SK-N-SH (cell line): ENCODE data around the gene THSD7B. TPM values are rescaled to one million over a fixed set of nuclear protein-coding genes. Genes with fewer than 3 reads are reported as not detected.

Experiments used
- CTCF ChIA-PET: fragments of 300-600, 350-600 bp; formaldehyde crosslinking; extraction: SDS; loops from one replicate; lab custom pipeline; 2021; lab: Yijun Ruan, JAX
- POLR2A ChIA-PET: fragments of 350-600 bp; sonication (Branson Sonifier 250); formaldehyde crosslinking; extraction: SDS; loops from one replicate; lab custom pipeline; 2020; ENCODE audit warnings: antibody characterized with exemption, inconsistent platforms; lab: Yijun Ruan, JAX
- DNase-seq: peaks from one replicate; pipeline ENCODE4 v3.0.0; 2012
- H2AFZ ChIP-seq: fragments of 200-600 bp; sonication (generic); 2 replicates; pipeline ENCODE4 v1.8.1; 2016; ENCODE audit warnings: antibody characterized with exemption, mild to moderate bottlenecking, low read depth
- H3F3A ChIP-seq: fragments of 200-600 bp; sonication (generic); replicated peaks from 2 replicates; pipeline ENCODE3; 2016; ENCODE audit warnings: antibody characterized with exemption, mild to moderate bottlenecking; ENCODE audit not compliant: insufficient read depth
- H3K27ac ChIP-seq, 2 experiments: fragments of 200-500 bp in 1 of 2; fragments of 200-600 bp in 1 of 2; sonication (Bioruptor generic) in 1 of 2; sonication (generic), shearing (Covaris generic) in 1 of 2; 2 replicates each; pipeline versions ENCODE4 v1.5.1 to v1.6.1; 2014 to 2016; ENCODE audit warnings: low read depth in 2 of 2, inconsistent platforms in 1 of 2, low read length in 1 of 2, mild to moderate bottlenecking in 1 of 2, mixed read lengths in 1 of 2
- H3K27me3 ChIP-seq: fragments of 200-600 bp; sonication (generic), shearing (Covaris generic); 2 replicates; pipeline ENCODE4 v1.6.1; 2016; ENCODE audit warnings: mixed run types; ENCODE audit not compliant: insufficient read depth
- H3K36me3 ChIP-seq, 2 experiments: fragments of 200-500 bp in 1 of 2; fragments of 200-600 bp in 1 of 2; sonication (Bioruptor generic) in 1 of 2; sonication (generic) in 1 of 2; replicated peaks in 1 of 2; 2 replicates each; pipeline versions ENCODE3 to v1.5.1; 2014 to 2016; ENCODE audit warnings: low read length in 1 of 2, mild to moderate bottlenecking in 1 of 2; ENCODE audit not compliant: insufficient read depth in 2 of 2, control insufficient read depth in 1 of 2
- H3K4me1 ChIP-seq, 2 experiments: fragments of 200-500 bp in 1 of 2; fragments of 200-600 bp in 1 of 2; sonication (Bioruptor generic) in 1 of 2; sonication (generic), shearing (Covaris generic) in 1 of 2; 2 replicates each; pipeline versions ENCODE4 v1.5.1 to v1.6.1; 2014 to 2016; ENCODE audit warnings: low read depth in 1 of 2, low read length in 1 of 2, mixed run types in 1 of 2; ENCODE audit not compliant: insufficient read depth in 2 of 2, control insufficient read depth in 1 of 2
- H3K4me2 ChIP-seq: fragments of 200-600 bp; sonication (generic), shearing (Covaris generic); 2 replicates; pipeline ENCODE4 v1.6.1; 2017; ENCODE audit warnings: mixed run types
- H3K4me3 ChIP-seq, 2 experiments: fragments of 200-500 bp in 1 of 2; fragments of 200-600 bp in 1 of 2; sonication (Bioruptor generic) in 1 of 2; sonication (generic), shearing (Covaris generic) in 1 of 2; 2 replicates each; pipeline versions ENCODE4 v1.5.1 to v1.8.1; 2014 to 2016; ENCODE audit warnings: low read depth in 2 of 2, inconsistent platforms in 1 of 2, low read length in 1 of 2, mild to moderate bottlenecking in 1 of 2, mixed read lengths in 1 of 2, moderate library complexity in 1 of 2
- H3K79me2 ChIP-seq: fragments of 200-600 bp; sonication (generic); 2 replicates; pipeline ENCODE4 v1.8.1; 2017; ENCODE audit warnings: mild to moderate bottlenecking; ENCODE audit not compliant: insufficient read depth
- H3K9ac ChIP-seq: fragments of 200-600 bp; sonication (generic); 2 replicates; pipeline ENCODE4 v1.6.1; 2017; ENCODE audit warnings: mixed run types
- H3K9me2 ChIP-seq: fragments of 200-600 bp; sonication (generic); 2 replicates; pipeline ENCODE4 v1.6.1; 2017; ENCODE audit warnings: mixed run types
- H3K9me3 ChIP-seq: fragments of 200-600 bp; sonication (generic); 2 replicates; pipeline ENCODE4 v1.6.1; 2017; ENCODE audit warnings: mixed run types, mild to moderate bottlenecking, moderate library complexity
- H4K20me1 ChIP-seq: fragments of 200-600 bp; sonication (generic); 2 replicates; pipeline ENCODE4 v1.6.1; 2017; ENCODE audit warnings: mild to moderate bottlenecking, mixed run types; ENCODE audit not compliant: insufficient read depth
- CHD2 ChIP-seq: fragments of 150-350 bp; IDR thresholded peaks from 2 replicates; pipeline ENCODE4 v1.6.1; 2018; ENCODE audit warnings: low read length; ENCODE audit not compliant: partially characterized antibody
- EP300 ChIP-seq, 2 experiments: IDR thresholded peaks; 2 replicates each; pipeline versions ENCODE4 v1.4.0 to v1.6.1; 2012; ENCODE audit warnings: borderline replicate concordance in 1 of 2, low read depth in 1 of 2, low read length in 1 of 2
- GATA2 ChIP-seq: sonication (generic); formaldehyde crosslinking; IDR thresholded peaks from 2 replicates; pipeline ENCODE4 v1.5.0; 2020; ENCODE audit warnings: mild to moderate bottlenecking, missing genetic modification reagents
- JUND ChIP-seq: IDR thresholded peaks from 2 replicates; pipeline ENCODE4 v1.4.0; 2012
- MAX ChIP-seq: IDR thresholded peaks from 2 replicates; pipeline ENCODE4 v1.4.0; 2012; ENCODE audit warnings: low read depth
- MEF2A ChIP-seq: IDR thresholded peaks from 2 replicates; pipeline ENCODE4 v1.4.0; 2012; ENCODE audit warnings: low read depth, borderline replicate concordance
- NRF1 ChIP-seq: IDR thresholded peaks from 2 replicates; pipeline ENCODE4 v1.6.1; 2012; ENCODE audit warnings: low read depth, mild to moderate bottlenecking, low read length
- RCOR1 ChIP-seq: fragments of 150-350 bp; IDR thresholded peaks from 2 replicates; pipeline ENCODE4 v1.6.1; 2017; ENCODE audit warnings: antibody characterized with exemption, low read length
- RFX5 ChIP-seq: IDR thresholded peaks from 2 replicates; pipeline ENCODE4 v1.6.1; 2012; ENCODE audit warnings: mild to moderate bottlenecking, improper control_type of control experiment, low read length
- RXRA ChIP-seq: IDR thresholded peaks from 2 replicates; pipeline ENCODE4 v1.4.0; 2012; ENCODE audit warnings: low read depth, mild to moderate bottlenecking, borderline replicate concordance
- USF1 ChIP-seq: IDR thresholded peaks from 2 replicates; pipeline ENCODE4 v1.4.0; 2012; ENCODE audit warnings: low read depth, borderline replicate concordance
- ZBTB33 ChIP-seq: IDR thresholded peaks from 2 replicates; pipeline ENCODE4 v1.4.0; 2012; ENCODE audit warnings: low read depth, borderline replicate concordance
- WGBS: methylation state at CpG from one replicate; pipeline ENCODE4 v1.1.6; 2017; ENCODE audit warnings: low lambda C conversion rate; 5-methylcytosine and 5-hydroxymethylcytosine counted together
- polyA plus RNA-seq, 3 experiments: library from polyadenylated mRNA; depleted of rRNA; stranded (reverse); fragments of >200 nt; gene quantifications; 2 replicates each; pipeline ENCODE4 v1.2.3, GENCODE V29; 2012
- TF ChIP-seq, protein P1 (sequence below): IDR thresholded peaks from 2 replicates; pipeline ENCODE4 v1.6.1; 2012; ENCODE audit warnings: mild to moderate bottlenecking, low read depth, low read length, moderate library complexity

The THSD7B gene
- polyA plus RNA-seq, 1 of the 3 experiments (the other 2 are of a cell fraction): not detected

- Histone ChIP-seq H3K9me3 (no peaks in the 10 kb centered on the region), H2AFZ (no peak overlapping the region), H3K27ac (no peak overlapping the region), H3K9ac (no peak overlapping the region), H3K27me3 (no peaks in the 10 kb centered on the region), H3K79me2 (no peaks in the 10 kb centered on the region), H3F3A (no peaks in the 10 kb centered on the region), H3K4me2 (no peak overlapping the region), H3K4me3 (no peak overlapping the region), H3K9me2 (no peaks in the 10 kb centered on the region), H4K20me1 (no peaks in the 10 kb centered on the region), H3K4me1 (peaks cover 0 to 2% of the 10 kb centered on the region in 2 experiments; a peak in 2 of 4 replicates), H3K36me3 (no peaks in the 10 kb centered on the region)
- ChIA-PET POLR2A (no interaction called here), CTCF (no interaction called here)
- 26% methylated on average over 2 of the region's 2 CpGs for WGBS
- no peak for DNase-seq
- peak; percentile 34 for TF ChIP-seq CHD2
- TF ChIP-seq RCOR1: peak; percentile 59; the same call in 1 of the 2 replicates
- no peak for TF ChIP-seq USF1
- peak in 1 of 2 experiments; percentile 17; a peak in 1 of 4 replicates for TF ChIP-seq EP300 (IDR thresholded peaks at IDR 0.05; ENCODE audit: borderline replicate concordance in 1 of 2, low read depth in 1 of 2, low read length in 1 of 2)
- TF ChIP-seq GATA2 (CRISPR knock-in tag): peak; percentile 58
- TF ChIP-seq, protein P1, sequence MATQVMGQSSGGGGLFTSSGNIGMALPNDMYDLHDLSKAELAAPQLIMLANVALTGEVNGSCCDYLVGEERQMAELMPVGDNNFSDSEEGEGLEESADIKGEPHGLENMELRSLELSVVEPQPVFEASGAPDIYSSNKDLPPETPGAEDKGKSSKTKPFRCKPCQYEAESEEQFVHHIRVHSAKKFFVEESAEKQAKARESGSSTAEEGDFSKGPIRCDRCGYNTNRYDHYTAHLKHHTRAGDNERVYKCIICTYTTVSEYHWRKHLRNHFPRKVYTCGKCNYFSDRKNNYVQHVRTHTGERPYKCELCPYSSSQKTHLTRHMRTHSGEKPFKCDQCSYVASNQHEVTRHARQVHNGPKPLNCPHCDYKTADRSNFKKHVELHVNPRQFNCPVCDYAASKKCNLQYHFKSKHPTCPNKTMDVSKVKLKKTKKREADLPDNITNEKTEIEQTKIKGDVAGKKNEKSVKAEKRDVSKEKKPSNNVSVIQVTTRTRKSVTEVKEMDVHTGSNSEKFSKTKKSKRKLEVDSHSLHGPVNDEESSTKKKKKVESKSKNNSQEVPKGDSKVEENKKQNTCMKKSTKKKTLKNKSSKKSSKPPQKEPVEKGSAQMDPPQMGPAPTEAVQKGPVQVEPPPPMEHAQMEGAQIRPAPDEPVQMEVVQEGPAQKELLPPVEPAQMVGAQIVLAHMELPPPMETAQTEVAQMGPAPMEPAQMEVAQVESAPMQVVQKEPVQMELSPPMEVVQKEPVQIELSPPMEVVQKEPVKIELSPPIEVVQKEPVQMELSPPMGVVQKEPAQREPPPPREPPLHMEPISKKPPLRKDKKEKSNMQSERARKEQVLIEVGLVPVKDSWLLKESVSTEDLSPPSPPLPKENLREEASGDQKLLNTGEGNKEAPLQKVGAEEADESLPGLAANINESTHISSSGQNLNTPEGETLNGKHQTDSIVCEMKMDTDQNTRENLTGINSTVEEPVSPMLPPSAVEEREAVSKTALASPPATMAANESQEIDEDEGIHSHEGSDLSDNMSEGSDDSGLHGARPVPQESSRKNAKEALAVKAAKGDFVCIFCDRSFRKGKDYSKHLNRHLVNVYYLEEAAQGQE: no peak
Measured at GRCh38 chr2:137009953-137010352, 244.6 kb downstream of the THSD7B start.

- Histone ChIP-seq H3K4me2 (no peak overlapping the region), H3K27me3 (no peaks in the 10 kb centered on the region), H3K9me3 (no peaks in the 10 kb centered on the region), H3F3A (no peaks in the 10 kb centered on the region), H3K27ac (no peak overlapping the region), H4K20me1 (no peaks in the 10 kb centered on the region), H2AFZ (no peak overlapping the region), H3K79me2 (no peaks in the 10 kb centered on the region), H3K9me2 (no peaks in the 10 kb centered on the region)
- CTCF ChIA-PET: interaction anchor here (0.6 to 1.1 kb wide), 2 partner anchors 13 to 88 kb away, joined by 3 to 5 read pairs; no protein-coding TSS in a partner anchor
- 50% methylated on average over 10 of the region's 11 CpGs for WGBS
- DNase-seq: no peak
- TF ChIP-seq JUND: no peak
- TF ChIP-seq RXRA: no peak
- TF ChIP-seq NRF1: no peak
- TF ChIP-seq MEF2A: no peak
- TF ChIP-seq ZBTB33: no peak
- no peak for TF ChIP-seq RFX5
- TF ChIP-seq MAX: no peak
- TF ChIP-seq, all 33 proteins: peak for 0
- POLR2A ChIA-PET: no interaction called here
- Histone ChIP-seq H3K36me3 (no peaks in the 10 kb centered on the region), H3K4me1 (peaks cover 0 to 7% of the 10 kb centered on the region in 2 experiments; a peak in 1 of 4 replicates), H3K4me3 (no peak overlapping the region), H3K9ac (no peak overlapping the region)
Measured at GRCh38 chr2:137020452-137021196, 255.3 kb downstream of the THSD7B start.
